A549 (cell line): ENCODE measurements around the gene STT3B.

Experiments used
- CTCF ChIP-seq: fragments of >200 bp; sonication (Bioruptor Twin); formaldehyde crosslinking; IDR thresholded peaks from 3 replicates; pipeline ENCODE4 v1.5.1; 2016
- EP300 ChIP-seq, 2 experiments: fragments of >200 bp; sonication (Bioruptor Twin); formaldehyde crosslinking; IDR thresholded peaks; 2 replicates in 1 of 2; 3 replicates in 1 of 2; pipeline ENCODE4 v1.6.1; 2016 to 2017
- HDAC2 ChIP-seq: fragments of 200-600 bp; sonication (generic); IDR thresholded peaks from 2 replicates; pipeline ENCODE4 v1.6.1; 2016
- HOXA7 ChIP-seq: fragments of 250-450 bp; sonication (Bioruptor Pico); IDR thresholded peaks from 2 replicates; pipeline ENCODE4 v1.5.0; 2020; ENCODE audit warnings: mild to moderate bottlenecking, moderate library complexity
- JUN ChIP-seq, 2 experiments: fragments of >200 bp; sonication (Bioruptor Twin); formaldehyde crosslinking; IDR thresholded peaks; 2 replicates in 1 of 2; 3 replicates in 1 of 2; pipeline ENCODE4 v1.6.1; 2016 to 2017
- MAFK ChIP-seq: fragments of 450-650 bp; IDR thresholded peaks from 2 replicates; pipeline ENCODE4 v1.6.1; 2014; ENCODE audit not compliant: partially characterized antibody
- MAX ChIP-seq: IDR thresholded peaks from 2 replicates; pipeline ENCODE4 v1.6.1; 2012
- PHF8 ChIP-seq: fragments of 200-600 bp; sonication (generic); IDR thresholded peaks from 2 replicates; pipeline ENCODE4 v1.6.1; 2016; ENCODE audit warnings: low read depth, mild to moderate bottlenecking, antibody characterized with exemption, moderate library complexity, borderline replicate concordance
- POLR2A ChIP-seq: IDR thresholded peaks from 2 replicates; pipeline ENCODE4 v1.6.1; 2012; ENCODE audit warnings: mild to moderate bottlenecking, low read length
- RAD21 ChIP-seq, 2 experiments: fragments of >200 bp in 1 of 2; sonication (Bioruptor Twin) in 1 of 2; formaldehyde crosslinking in 1 of 2; IDR thresholded peaks in 1 of 2; conservative IDR thresholded peaks in 1 of 2; 2 replicates in 1 of 2; 3 replicates in 1 of 2; pipeline ENCODE4 v1.6.1; 2012 to 2018; ENCODE audit warnings: inconsistent platforms in 1 of 2
- SMC3 ChIP-seq: fragments of >200 bp; sonication (Bioruptor Twin); formaldehyde crosslinking; IDR thresholded peaks from 3 replicates; pipeline ENCODE4 v1.6.1; 2018; ENCODE audit warnings: inconsistent platforms

GRCh38 chr3:31515486-31516284, 17.0 kb upstream of the STT3B start:
- no peak for TF ChIP-seq JUN (IDR thresholded peaks at IDR 0.05)
- TF ChIP-seq POLR2A = no peak
- no peak for TF ChIP-seq CTCF
- TF ChIP-seq HDAC2 = no peak
- TF ChIP-seq SMC3 = no peak
- no peak for TF ChIP-seq MAFK
- TF ChIP-seq RAD21 (conservative IDR thresholded peaks at IDR 0.05 in 1 of 2, IDR thresholded peaks at IDR 0.05 in 1 of 2) = no peak
- no peak for TF ChIP-seq MAX
- no peak for TF ChIP-seq HOXA7
- TF ChIP-seq EP300 (IDR thresholded peaks at IDR 0.05) = no peak
- TF ChIP-seq PHF8 = no peak
